SK-N-SH treated with all-trans-retinoic acid at 6 μM for 48 hours (cell line): Measurements from ENCODE around the gene CADM1.

Experiments
- ATAC-seq: fragments of 200-7000 bp; cut with Tn5 transposase; 3 replicates; pipeline ENCODE4 v1.9.1; 2020; ENCODE audit warnings: mild to moderate bottlenecking, moderate library complexity
- ARNTL ChIP-seq: fragments of 450-650 bp; formaldehyde crosslinking; IDR thresholded peaks from 2 replicates; pipeline ENCODE4 v1.5.0; 2020; ENCODE audit warnings: low read depth, mild to moderate bottlenecking, moderate library complexity, borderline replicate concordance
- BACH2 ChIP-seq: fragments of 250-450 bp; sonication (Bioruptor Pico); IDR thresholded peaks from 2 replicates; pipeline ENCODE4 v1.9.0; 2021; ENCODE audit warnings: mild to moderate bottlenecking, borderline replicate concordance
- CSDC2 ChIP-seq: fragments of 250-450 bp; sonication (Bioruptor Pico); IDR thresholded peaks from 2 replicates; pipeline ENCODE4 v1.5.0; 2020; ENCODE audit warnings: mild to moderate bottlenecking, moderate library complexity
- ESRRG ChIP-seq: fragments of 250-450 bp; sonication (Bioruptor Pico); IDR thresholded peaks from 2 replicates; pipeline ENCODE4 v1.6.1; 2021; ENCODE audit warnings: mild to moderate bottlenecking
- GLIS3 ChIP-seq: fragments of 250-450 bp; sonication (Bioruptor Pico); IDR thresholded peaks from 2 replicates; pipeline ENCODE4 v1.5.0; 2020; ENCODE audit warnings: mild to moderate bottlenecking, moderate library complexity
- OSR1 ChIP-seq: fragments of 250-450 bp; sonication (Bioruptor Pico); IDR thresholded peaks from 2 replicates; pipeline ENCODE4 v1.8.0; 2022; ENCODE audit warnings: moderate library complexity, mild to moderate bottlenecking, inconsistent platforms
- PPARA ChIP-seq: fragments of 250-450 bp; sonication (Bioruptor Pico); IDR thresholded peaks from 2 replicates; pipeline ENCODE4 v1.5.0; 2020; ENCODE audit warnings: mild to moderate bottlenecking, borderline replicate concordance
- RARB ChIP-seq: fragments of 250-450 bp; sonication (Bioruptor Pico); IDR thresholded peaks from 2 replicates; pipeline ENCODE4 v1.8.0; 2021; ENCODE audit warnings: mild to moderate bottlenecking, moderate library complexity
- SNAI2 ChIP-seq: fragments of 250-450 bp; sonication (Bioruptor Pico); IDR thresholded peaks from 2 replicates; pipeline ENCODE4 v1.5.0; 2020; ENCODE audit warnings: mild to moderate bottlenecking, moderate library complexity
- TCF4 ChIP-seq: fragments of 250-450 bp; sonication (Bioruptor Pico); IDR thresholded peaks from 2 replicates; pipeline ENCODE4 v1.8.0; 2021; ENCODE audit warnings: mild to moderate bottlenecking, moderate library complexity, borderline replicate concordance
- TOX ChIP-seq: fragments of 250-450 bp; sonication (Bioruptor Pico); IDR thresholded peaks from 2 replicates; pipeline ENCODE4 v1.8.0; 2021; ENCODE audit warnings: mild to moderate bottlenecking, moderate library complexity, borderline replicate concordance
- ZFP30 ChIP-seq: fragments of 450-650 bp; formaldehyde crosslinking; IDR thresholded peaks from 2 replicates; pipeline ENCODE4 v1.5.0; 2022; ENCODE audit warnings: mild to moderate bottlenecking, moderate library complexity
- ZNF565 ChIP-seq: fragments of 450-650 bp; formaldehyde crosslinking; conservative IDR thresholded peaks from 2 replicates; pipeline ENCODE4 v1.5.0; 2020; ENCODE audit warnings: low read depth, mild to moderate bottlenecking, moderate library complexity
- ZNF70 ChIP-seq: fragments of 450-650 bp; formaldehyde crosslinking; IDR thresholded peaks from 2 replicates; pipeline ENCODE4 v1.5.0; 2020; ENCODE audit warnings: mild to moderate bottlenecking, moderate library complexity
- TF ChIP-seq, protein P1 (sequence below): fragments of 250-450 bp; sonication (Bioruptor Pico); IDR thresholded peaks from 2 replicates; pipeline ENCODE4 v1.8.0; 2020; ENCODE audit warnings: mild to moderate bottlenecking, moderate library complexity, borderline replicate concordance
- TF ChIP-seq, protein P2 (sequence below): fragments of 250-450 bp; sonication (Bioruptor Pico); IDR thresholded peaks from 2 replicates; pipeline ENCODE4 v1.5.0; 2020; ENCODE audit warnings: mild to moderate bottlenecking, moderate library complexity
- TF ChIP-seq, protein P3 (sequence below): fragments of 250-450 bp; sonication (Bioruptor Pico); IDR thresholded peaks from 2 replicates; pipeline ENCODE4 v1.5.1; 2020; ENCODE audit warnings: low read depth, mild to moderate bottlenecking, moderate library complexity
- TF ChIP-seq, protein P4 (sequence below): fragments of 250-450 bp; sonication (Bioruptor Pico); IDR thresholded peaks from 2 replicates; pipeline ENCODE4 v1.8.0; 2021; ENCODE audit warnings: low read depth, mild to moderate bottlenecking, moderate library complexity, borderline replicate concordance
- TF ChIP-seq, protein P5 (sequence below): fragments of 250-450 bp; sonication (Bioruptor Pico); IDR thresholded peaks from 2 replicates; pipeline ENCODE4 v1.5.1; 2021; ENCODE audit warnings: mild to moderate bottlenecking, moderate library complexity

The CADM1 gene

DNA sequence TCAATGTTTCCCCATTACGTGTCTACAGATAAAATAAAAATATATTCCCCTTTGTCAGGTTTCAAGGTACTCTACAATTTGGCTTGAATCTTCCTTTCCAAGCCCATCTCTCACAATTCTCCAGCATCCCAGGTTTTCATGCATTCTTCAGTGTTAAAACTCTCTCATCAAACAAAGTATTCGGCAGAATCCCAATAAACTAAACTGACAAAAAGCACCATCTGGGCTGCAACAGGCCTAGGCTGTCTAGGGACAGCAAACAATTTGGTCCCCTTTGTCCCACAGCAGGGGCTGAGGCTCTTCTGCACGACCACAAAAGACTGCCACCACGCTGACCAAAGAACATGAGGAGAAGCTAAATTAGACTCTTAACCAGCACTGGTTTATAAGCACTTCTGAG lies 159.4 kb downstream of the CADM1 start:
- TF ChIP-seq ZNF565 (CRISPR knock-in tag) = no peak
- no peak for TF ChIP-seq BACH2
- TF ChIP-seq ZFP30 (CRISPR knock-in tag) = no peak
- TF ChIP-seq PPARA (CRISPR knock-in tag) = no peak
- no peak for TF ChIP-seq TCF4
- TF ChIP-seq CSDC2 (CRISPR knock-in tag) = no peak
- no peak for TF ChIP-seq TOX (CRISPR knock-in tag)
- TF ChIP-seq, protein P1, sequence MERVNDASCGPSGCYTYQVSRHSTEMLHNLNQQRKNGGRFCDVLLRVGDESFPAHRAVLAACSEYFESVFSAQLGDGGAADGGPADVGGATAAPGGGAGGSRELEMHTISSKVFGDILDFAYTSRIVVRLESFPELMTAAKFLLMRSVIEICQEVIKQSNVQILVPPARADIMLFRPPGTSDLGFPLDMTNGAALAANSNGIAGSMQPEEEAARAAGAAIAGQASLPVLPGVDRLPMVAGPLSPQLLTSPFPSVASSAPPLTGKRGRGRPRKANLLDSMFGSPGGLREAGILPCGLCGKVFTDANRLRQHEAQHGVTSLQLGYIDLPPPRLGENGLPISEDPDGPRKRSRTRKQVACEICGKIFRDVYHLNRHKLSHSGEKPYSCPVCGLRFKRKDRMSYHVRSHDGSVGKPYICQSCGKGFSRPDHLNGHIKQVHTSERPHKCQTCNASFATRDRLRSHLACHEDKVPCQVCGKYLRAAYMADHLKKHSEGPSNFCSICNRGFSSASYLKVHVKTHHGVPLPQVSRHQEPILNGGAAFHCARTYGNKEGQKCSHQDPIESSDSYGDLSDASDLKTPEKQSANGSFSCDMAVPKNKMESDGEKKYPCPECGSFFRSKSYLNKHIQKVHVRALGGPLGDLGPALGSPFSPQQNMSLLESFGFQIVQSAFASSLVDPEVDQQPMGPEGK = no peak
- no peak for TF ChIP-seq RARB (CRISPR knock-in tag)
- no peak for ATAC-seq

DNA sequence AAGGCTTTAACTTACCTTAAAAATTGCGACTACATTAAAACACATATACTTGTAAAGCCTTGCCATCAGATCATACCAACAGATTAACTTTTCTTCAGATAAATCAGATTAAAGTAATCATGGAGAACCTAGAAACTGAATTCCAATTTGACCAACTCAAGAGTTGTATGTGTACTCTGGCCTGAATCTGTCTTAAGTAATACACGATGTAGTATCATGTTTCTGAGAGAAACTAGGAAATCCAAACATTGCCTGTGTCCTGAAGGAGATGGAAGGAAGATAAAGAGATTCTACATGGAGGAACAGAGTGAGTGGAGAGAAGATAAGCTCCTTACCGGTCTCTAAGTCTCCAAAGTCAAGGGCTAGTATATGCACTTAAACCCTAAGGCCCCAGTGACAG lies 162.1 kb downstream of the CADM1 start:
- ATAC-seq = no peak
- no peak for TF ChIP-seq CSDC2 (CRISPR knock-in tag)
- TF ChIP-seq SNAI2 = no peak
- TF ChIP-seq, protein P2, sequence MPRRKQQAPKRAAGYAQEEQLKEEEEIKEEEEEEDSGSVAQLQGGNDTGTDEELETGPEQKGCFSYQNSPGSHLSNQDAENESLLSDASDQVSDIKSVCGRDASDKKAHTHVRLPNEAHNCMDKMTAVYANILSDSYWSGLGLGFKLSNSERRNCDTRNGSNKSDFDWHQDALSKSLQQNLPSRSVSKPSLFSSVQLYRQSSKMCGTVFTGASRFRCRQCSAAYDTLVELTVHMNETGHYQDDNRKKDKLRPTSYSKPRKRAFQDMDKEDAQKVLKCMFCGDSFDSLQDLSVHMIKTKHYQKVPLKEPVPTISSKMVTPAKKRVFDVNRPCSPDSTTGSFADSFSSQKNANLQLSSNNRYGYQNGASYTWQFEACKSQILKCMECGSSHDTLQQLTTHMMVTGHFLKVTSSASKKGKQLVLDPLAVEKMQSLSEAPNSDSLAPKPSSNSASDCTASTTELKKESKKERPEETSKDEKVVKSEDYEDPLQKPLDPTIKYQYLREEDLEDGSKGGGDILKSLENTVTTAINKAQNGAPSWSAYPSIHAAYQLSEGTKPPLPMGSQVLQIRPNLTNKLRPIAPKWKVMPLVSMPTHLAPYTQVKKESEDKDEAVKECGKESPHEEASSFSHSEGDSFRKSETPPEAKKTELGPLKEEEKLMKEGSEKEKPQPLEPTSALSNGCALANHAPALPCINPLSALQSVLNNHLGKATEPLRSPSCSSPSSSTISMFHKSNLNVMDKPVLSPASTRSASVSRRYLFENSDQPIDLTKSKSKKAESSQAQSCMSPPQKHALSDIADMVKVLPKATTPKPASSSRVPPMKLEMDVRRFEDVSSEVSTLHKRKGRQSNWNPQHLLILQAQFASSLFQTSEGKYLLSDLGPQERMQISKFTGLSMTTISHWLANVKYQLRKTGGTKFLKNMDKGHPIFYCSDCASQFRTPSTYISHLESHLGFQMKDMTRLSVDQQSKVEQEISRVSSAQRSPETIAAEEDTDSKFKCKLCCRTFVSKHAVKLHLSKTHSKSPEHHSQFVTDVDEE (CRISPR knock-in tag) = no peak
- TF ChIP-seq, all 23 proteins: peak for 0

DNA sequence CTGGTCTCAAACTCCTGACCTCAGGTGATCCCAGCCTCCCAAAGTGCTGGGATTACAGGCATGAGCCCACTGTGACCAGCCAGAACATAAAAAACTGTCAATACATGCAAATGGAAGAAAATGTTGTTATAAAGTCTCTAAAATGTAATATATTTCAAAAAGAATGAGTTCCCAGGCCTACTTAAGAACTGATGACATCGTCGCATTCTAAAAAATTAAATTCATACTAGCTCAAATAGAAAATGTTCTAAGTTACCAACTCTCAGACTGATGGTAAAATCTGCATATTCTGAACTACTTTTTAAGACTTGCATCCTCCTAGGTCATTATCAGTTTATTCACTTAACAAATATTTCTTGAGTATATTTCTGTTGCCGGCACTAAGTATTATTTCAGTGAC lies 163.3 kb downstream of the CADM1 start:
- ATAC-seq = no peak
- TF ChIP-seq ZNF70 (CRISPR knock-in tag) = no peak
- no peak for TF ChIP-seq BACH2
- TF ChIP-seq, protein P3, sequence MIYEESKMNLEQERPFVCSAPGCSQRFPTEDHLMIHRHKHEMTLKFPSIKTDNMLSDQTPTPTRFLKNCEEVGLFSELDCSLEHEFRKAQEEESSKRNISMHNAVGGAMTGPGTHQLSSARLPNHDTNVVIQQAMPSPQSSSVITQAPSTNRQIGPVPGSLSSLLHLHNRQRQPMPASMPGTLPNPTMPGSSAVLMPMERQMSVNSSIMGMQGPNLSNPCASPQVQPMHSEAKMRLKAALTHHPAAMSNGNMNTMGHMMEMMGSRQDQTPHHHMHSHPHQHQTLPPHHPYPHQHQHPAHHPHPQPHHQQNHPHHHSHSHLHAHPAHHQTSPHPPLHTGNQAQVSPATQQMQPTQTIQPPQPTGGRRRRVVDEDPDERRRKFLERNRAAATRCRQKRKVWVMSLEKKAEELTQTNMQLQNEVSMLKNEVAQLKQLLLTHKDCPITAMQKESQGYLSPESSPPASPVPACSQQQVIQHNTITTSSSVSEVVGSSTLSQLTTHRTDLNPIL (CRISPR knock-in tag) = no peak
- TF ChIP-seq, protein P4, sequence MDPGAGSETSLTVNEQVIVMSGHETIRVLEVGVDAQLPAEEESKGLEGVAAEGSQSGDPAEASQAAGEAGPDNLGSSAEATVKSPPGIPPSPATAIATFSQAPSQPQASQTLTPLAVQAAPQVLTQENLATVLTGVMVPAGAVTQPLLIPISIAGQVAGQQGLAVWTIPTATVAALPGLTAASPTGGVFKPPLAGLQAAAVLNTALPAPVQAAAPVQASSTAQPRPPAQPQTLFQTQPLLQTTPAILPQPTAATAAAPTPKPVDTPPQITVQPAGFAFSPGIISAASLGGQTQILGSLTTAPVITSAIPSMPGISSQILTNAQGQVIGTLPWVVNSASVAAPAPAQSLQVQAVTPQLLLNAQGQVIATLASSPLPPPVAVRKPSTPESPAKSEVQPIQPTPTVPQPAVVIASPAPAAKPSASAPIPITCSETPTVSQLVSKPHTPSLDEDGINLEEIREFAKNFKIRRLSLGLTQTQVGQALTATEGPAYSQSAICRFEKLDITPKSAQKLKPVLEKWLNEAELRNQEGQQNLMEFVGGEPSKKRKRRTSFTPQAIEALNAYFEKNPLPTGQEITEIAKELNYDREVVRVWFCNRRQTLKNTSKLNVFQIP (CRISPR knock-in tag) = no peak
- TF ChIP-seq, protein P5, sequence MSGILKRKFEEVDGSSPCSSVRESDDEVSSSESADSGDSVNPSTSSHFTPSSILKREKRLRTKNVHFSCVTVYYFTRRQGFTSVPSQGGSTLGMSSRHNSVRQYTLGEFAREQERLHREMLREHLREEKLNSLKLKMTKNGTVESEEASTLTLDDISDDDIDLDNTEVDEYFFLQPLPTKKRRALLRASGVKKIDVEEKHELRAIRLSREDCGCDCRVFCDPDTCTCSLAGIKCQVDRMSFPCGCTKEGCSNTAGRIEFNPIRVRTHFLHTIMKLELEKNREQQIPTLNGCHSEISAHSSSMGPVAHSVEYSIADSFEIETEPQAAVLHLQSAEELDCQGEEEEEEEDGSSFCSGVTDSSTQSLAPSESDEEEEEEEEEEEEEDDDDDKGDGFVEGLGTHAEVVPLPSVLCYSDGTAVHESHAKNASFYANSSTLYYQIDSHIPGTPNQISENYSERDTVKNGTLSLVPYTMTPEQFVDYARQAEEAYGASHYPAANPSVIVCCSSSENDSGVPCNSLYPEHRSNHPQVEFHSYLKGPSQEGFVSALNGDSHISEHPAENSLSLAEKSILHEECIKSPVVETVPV (CRISPR knock-in tag) = no peak
- TF ChIP-seq OSR1 (CRISPR knock-in tag) = no peak
- TF ChIP-seq ESRRG (CRISPR knock-in tag) = no peak
- TF ChIP-seq GLIS3 (CRISPR knock-in tag) = no peak
- no peak for TF ChIP-seq ARNTL (CRISPR knock-in tag)
- TF ChIP-seq SNAI2 = no peak
- TF ChIP-seq, protein P2 (CRISPR knock-in tag) = no peak
- TF ChIP-seq, protein P1 = no peak
